Common myeloid progenitor, CD34-positive (primary cell): Measurements from ENCODE around the gene GJA9.

ENCODE experiments used
- CTCF ChIA-PET: fragments of 350-600 bp; sonication (Branson Sonifier 250); formaldehyde crosslinking; loops from one replicate; lab custom pipeline; 2021; ENCODE audit warnings: antibody characterized with exemption; lab: Charles Lee
- POLR2A ChIA-PET: fragments of 350-600 bp; sonication (Branson Sonifier 250); formaldehyde crosslinking; loops from one replicate; lab custom pipeline; 2021; ENCODE audit warnings: antibody characterized with exemption; lab: Charles Lee
- DNase-seq, 3 donors: peaks; one replicate each; pipeline versions ENCODE4 v3.0.0 to v3.0.0-alpha.2; 2013
- H3K27ac ChIP-seq, 2 experiments: 1 replicate in 1 of 2; 2 replicates in 1 of 2; pipeline ENCODE4 v1.7.0; 2013; ENCODE audit warnings: inconsistent platforms in 2 of 2, low read length in 2 of 2, mild to moderate bottlenecking in 2 of 2, low read depth in 1 of 2, moderate library complexity in 1 of 2; ENCODE audit not compliant: severe bottlenecking in 2 of 2, insufficient read depth in 1 of 2, poor library complexity in 1 of 2
- H3K27me3 ChIP-seq, 5 experiments: replicated peaks in 2 of 5; 1 replicate in 3 of 5; 2 replicates in 2 of 5; pipeline versions ENCODE4 v1.6.1 to v1.7.0; 2013; ENCODE audit warnings: low read length in 4 of 5, mild to moderate bottlenecking in 2 of 5, moderate library complexity in 2 of 5, inconsistent platforms in 1 of 5; ENCODE audit not compliant: insufficient read depth in 5 of 5, control insufficient read depth in 4 of 5
- H3K36me3 ChIP-seq, 4 experiments: 1 replicate in 2 of 4; 2 replicates in 2 of 4; pipeline versions ENCODE4 v1.6.1 to v1.7.0; 2013; ENCODE audit warnings: low read length in 3 of 4, control low read depth in 1 of 4, mild to moderate bottlenecking in 1 of 4; ENCODE audit not compliant: control insufficient read depth in 4 of 4, insufficient read depth in 4 of 4
- H3K4me1 ChIP-seq, 4 experiments: 1 replicate in 3 of 4; 2 replicates in 1 of 4; pipeline versions ENCODE4 v1.6.1 to v1.7.1; 2013; ENCODE audit warnings: low read length in 3 of 4, mild to moderate bottlenecking in 3 of 4, control low read depth in 1 of 4, inconsistent platforms in 1 of 4, moderate library complexity in 1 of 4; ENCODE audit not compliant: control insufficient read depth in 4 of 4, insufficient read depth in 4 of 4; ENCODE audit errors: control extremely low read depth in 1 of 4
- H3K4me3 ChIP-seq, 7 experiments: 1 replicate in 4 of 7; 2 replicates in 3 of 7; pipeline versions ENCODE4 v1.5.1 to v1.7.0; 2013; ENCODE audit warnings: mild to moderate bottlenecking in 7 of 7, low read length in 6 of 7, moderate library complexity in 6 of 7, inconsistent platforms in 2 of 7, low read depth in 2 of 7, control low read depth in 1 of 7; ENCODE audit not compliant: insufficient read depth in 4 of 7, control insufficient read depth in 1 of 7; ENCODE audit errors: extremely low read depth in 1 of 7
- H3K9me3 ChIP-seq, 5 experiments: 1 replicate in 4 of 5; 2 replicates in 1 of 5; pipeline versions ENCODE4 v1.6.1 to v1.7.1; 2013; ENCODE audit warnings: low read length in 4 of 5, mild to moderate bottlenecking in 2 of 5, inconsistent platforms in 1 of 5, low read depth in 1 of 5, moderate library complexity in 1 of 5; ENCODE audit not compliant: control insufficient read depth in 4 of 5, insufficient read depth in 2 of 5; ENCODE audit errors: control extremely low read depth in 1 of 5
- WGBS: methylation state at CpG from one replicate; pipeline ENCODE4 v1.1.5; 2013; ENCODE audit not compliant: insufficient coverage; 5-methylcytosine and 5-hydroxymethylcytosine counted together

The GJA9 gene

GRCh38 chr1:38885092-38885491 lies 3.7 kb upstream of the GJA9 start:
- Histone ChIP-seq H3K4me1 (no peaks in the 10 kb centered on the region), H3K27ac (no peak overlapping the region), H3K27me3 (no peaks in the 10 kb centered on the region), H3K9me3 (no peaks in the 10 kb centered on the region), H3K4me3 (no peak overlapping the region), H3K36me3 (no peaks in the 10 kb centered on the region)
- ChIA-PET CTCF (no interaction called here), POLR2A (no interaction called here)
- 100% methylated on average over 2 of the region's 2 CpGs for WGBS
- no peak for DNase-seq

- no peak overlapping the region for H3K4me3 ChIP-seq
- ChIA-PET CTCF (interaction anchor here (1.0 kb wide), 1 partner anchor 40 kb away, joined by 3 read pairs; no protein-coding TSS in a partner anchor), POLR2A (no interaction called here)
- WGBS, result 100% methylated on average over 1 of the region's 2 CpGs
- no peak for DNase-seq
- H3K36me3 ChIP-seq, result no peaks in the 10 kb centered on the region
- H3K9me3 ChIP-seq, result no peaks in the 10 kb centered on the region
- H3K27ac ChIP-seq, result no peak overlapping the region
- peaks cover 10 to 24% (median 15%) of the 10 kb centered on the region in 4 experiments for H3K4me1 ChIP-seq
- H3K27me3 ChIP-seq, result no peaks in the 10 kb centered on the region
Observed at GRCh38 chr1:38875811-38876210, 5.6 kb downstream of the GJA9 start.

- Histone ChIP-seq H3K27me3 (no peaks in the 10 kb centered on the region), H3K4me1 (peaks cover 10 to 24% (median 15%) of the 10 kb centered on the region in 4 experiments), H3K9me3 (no peaks in the 10 kb centered on the region), H3K27ac (peak within 1 kb of the TSS; percentile 40 to 77), H3K4me3 (peak within 1 kb of the TSS; percentile 82 to 99 (median 94)), H3K36me3 (no peaks in the 10 kb centered on the region)
- peak; percentile 95 to 98 (median 97) for DNase-seq
- ChIA-PET CTCF (interaction anchor here (0.6 to 1.5 kb wide), 2 partner anchors 14 to 46 kb away, joined by 3 to 4 read pairs; no protein-coding TSS in a partner anchor), POLR2A (no interaction called here)
- 1% methylated on average over 57 of the region's 69 CpGs for WGBS
Observed at GRCh38 chr1:38873027-38873969, 8.1 kb downstream of the GJA9 start, which contains the start of gene MYCBP. Gene MYCBP, minus strand, starts transcription at chr1:38873348. Its CDS starts 43 bp downstream, at chr1:38873305.

GRCh38 chr1:38872401-38873026 lies 8.9 kb downstream of the GJA9 start:
- DNase-seq, result peak in 2 of 3 donors; percentile 28 to 29
- no peaks in the 10 kb centered on the region for H3K27me3 ChIP-seq
- ChIA-PET POLR2A (no interaction called here), CTCF (interaction anchor here (0.6 to 1.9 kb wide), 3 partner anchors 12 to 47 kb away, joined by 3 to 4 read pairs (median 4); partner anchors contain the start of gene RRAGC)
- H3K4me1 ChIP-seq, result peaks cover 10 to 24% (median 15%) of the 10 kb centered on the region in 4 experiments
- H3K9me3 ChIP-seq, result no peaks in the 10 kb centered on the region
- H3K27ac ChIP-seq, result peak overlapping the region in 1 of 2 experiments; percentile 76
- peak overlapping the region; percentile 82 to 99 (median 94) for H3K4me3 ChIP-seq
- H3K36me3 ChIP-seq, result peaks cover 0 to 3% (median 0%) of the 10 kb centered on the region in 4 experiments
- WGBS, result 4% methylated on average over 19 of the region's 25 CpGs

- Histone ChIP-seq H3K4me1 (peaks cover 10 to 24% (median 15%) of the 10 kb centered on the region in 4 experiments), H3K27me3 (no peaks in the 10 kb centered on the region), H3K27ac (no peak overlapping the region), H3K36me3 (peaks cover 0 to 9% (median 0%) of the 10 kb centered on the region in 4 experiments), H3K9me3 (no peaks in the 10 kb centered on the region), H3K4me3 (no peak overlapping the region)
- ChIA-PET POLR2A (interaction anchor here (1.2 kb wide), 1 partner anchor 12 kb away, joined by 3 read pairs; no protein-coding TSS in a partner anchor), CTCF (interaction anchor here (0.6 to 1.9 kb wide), 2 partner anchors 11 to 33 kb away, joined by 3 to 4 read pairs; partner anchors contain the start of gene RRAGC)
- WGBS, result 99% methylated on average over 7 of the region's 8 CpGs
- peak in 2 of 3 donors; percentile 5 to 6 for DNase-seq
Observed at GRCh38 chr1:38870996-38871395, 10.4 kb downstream of the GJA9 start.

GRCh38 chr1:38867208-38867607 lies 14.2 kb downstream of the GJA9 start:
- Histone ChIP-seq H3K4me3 (no peak overlapping the region), H3K36me3 (peaks cover 2 to 30% (median 13%) of the 10 kb centered on the region in 4 experiments), H3K9me3 (no peaks in the 10 kb centered on the region), H3K27ac (no peak overlapping the region), H3K4me1 (peaks cover under 1 to 9% (median 3%) of the 10 kb centered on the region in 4 experiments), H3K27me3 (no peaks in the 10 kb centered on the region)
- WGBS, result 100% methylated on average over 3 of the region's 8 CpGs
- ChIA-PET POLR2A (no interaction called here), CTCF (no interaction called here)
- DNase-seq, result no peak
